HepG2 (cell line): ENCODE results near the gene FOXI3.

Source experiments
- GATAD1 ChIP-seq: IDR thresholded peaks from 2 replicates; pipeline ENCODE4 v1.6.1; 2016; ENCODE audit warnings: missing genetic modification reagents, missing compliant biosample characterization
- MZF1 ChIP-seq: sonication (generic); formaldehyde crosslinking; IDR thresholded peaks from 2 replicates; pipeline ENCODE4 v1.8.1; 2023; ENCODE audit warnings: mild to moderate bottlenecking, missing genetic modification reagents, borderline replicate concordance
- POLR2A ChIP-seq, 2 experiments: IDR thresholded peaks; 2 replicates each; pipeline ENCODE4 v1.6.1; 2011; ENCODE audit warnings: low read depth in 2 of 2, low read length in 2 of 2, mild to moderate bottlenecking in 1 of 2, moderate library complexity in 1 of 2; ENCODE audit not compliant: insufficient read depth in 1 of 2
- SATB2 ChIP-seq: sonication (generic); formaldehyde crosslinking; IDR thresholded peaks from 2 replicates; pipeline ENCODE4 v1.5.0; 2020; ENCODE audit warnings: missing genetic modification reagents
- SMARCC2 ChIP-seq: fragments of 450-650 bp; IDR thresholded peaks from 2 replicates; pipeline ENCODE4 v1.6.1; 2017; ENCODE audit warnings: antibody characterized with exemption, mild to moderate bottlenecking
- TCF7 ChIP-seq: sonication (generic); IDR thresholded peaks from 2 replicates; pipeline ENCODE4 v1.6.1; 2016; ENCODE audit warnings: antibody characterized with exemption, low read depth
- ZNF709 ChIP-seq: sonication (generic); formaldehyde crosslinking; IDR thresholded peaks from 2 replicates; pipeline ENCODE4 v1.5.0; 2020; ENCODE audit warnings: mild to moderate bottlenecking, missing genetic modification reagents
- TF ChIP-seq, protein P1 (sequence below): sonication (generic); formaldehyde crosslinking; IDR thresholded peaks from 2 replicates; pipeline ENCODE4 v1.4.0; 2020; ENCODE audit warnings: mild to moderate bottlenecking, missing genetic modification reagents

DNA sequence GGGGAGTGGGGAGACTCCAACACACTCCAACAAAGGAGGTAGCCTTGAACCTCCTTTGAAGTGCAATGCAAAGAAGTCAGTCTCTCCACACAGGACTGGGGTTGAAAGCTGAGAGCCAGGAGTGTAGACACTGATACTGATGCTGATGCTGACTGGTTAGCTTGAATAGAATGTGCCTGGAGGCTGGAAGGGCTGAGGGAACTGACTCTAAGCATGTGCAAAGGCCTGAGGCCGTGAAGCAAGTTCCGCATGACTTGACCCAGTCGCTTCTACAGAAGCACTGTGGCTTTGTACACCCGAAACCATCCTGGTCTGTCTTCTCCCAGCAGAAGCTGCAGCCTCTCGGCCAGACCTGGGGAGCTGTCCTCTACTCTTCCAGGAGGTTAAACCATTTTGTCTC lies 10.4 kb downstream of the FOXI3 start:
- TF ChIP-seq TCF7 (no peak), POLR2A (IDR thresholded peaks at IDR 0.05; ENCODE audit: insufficient read depth in 1 of 2, low read depth in 2 of 2, low read length in 2 of 2) (no peak), SMARCC2 (no peak), MZF1 (no peak), ZNF709 (CRISPR knock-in tag) (no peak), GATAD1 (CRISPR knock-in tag) (no peak), SATB2 (CRISPR knock-in tag) (no peak)
- TF ChIP-seq, protein P1, sequence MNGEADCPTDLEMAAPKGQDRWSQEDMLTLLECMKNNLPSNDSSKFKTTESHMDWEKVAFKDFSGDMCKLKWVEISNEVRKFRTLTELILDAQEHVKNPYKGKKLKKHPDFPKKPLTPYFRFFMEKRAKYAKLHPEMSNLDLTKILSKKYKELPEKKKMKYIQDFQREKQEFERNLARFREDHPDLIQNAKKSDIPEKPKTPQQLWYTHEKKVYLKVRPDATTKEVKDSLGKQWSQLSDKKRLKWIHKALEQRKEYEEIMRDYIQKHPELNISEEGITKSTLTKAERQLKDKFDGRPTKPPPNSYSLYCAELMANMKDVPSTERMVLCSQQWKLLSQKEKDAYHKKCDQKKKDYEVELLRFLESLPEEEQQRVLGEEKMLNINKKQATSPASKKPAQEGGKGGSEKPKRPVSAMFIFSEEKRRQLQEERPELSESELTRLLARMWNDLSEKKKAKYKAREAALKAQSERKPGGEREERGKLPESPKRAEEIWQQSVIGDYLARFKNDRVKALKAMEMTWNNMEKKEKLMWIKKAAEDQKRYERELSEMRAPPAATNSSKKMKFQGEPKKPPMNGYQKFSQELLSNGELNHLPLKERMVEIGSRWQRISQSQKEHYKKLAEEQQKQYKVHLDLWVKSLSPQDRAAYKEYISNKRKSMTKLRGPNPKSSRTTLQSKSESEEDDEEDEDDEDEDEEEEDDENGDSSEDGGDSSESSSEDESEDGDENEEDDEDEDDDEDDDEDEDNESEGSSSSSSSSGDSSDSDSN (CRISPR knock-in tag), result no peak
